Parathyroid adenoma (tissue), 2 donors: Measurements from ENCODE around the gene TAP1.
A peak's percentile ranks its signal among the peaks of the same experiment; 100 is the strongest.

Experiments used
- H2AFZ ChIP-seq: fragments of 300-600 bp; sonication (generic); one replicate; pipeline ENCODE4 v1.7.0; 2017; ENCODE audit warnings: antibody characterized with exemption, mild to moderate bottlenecking
- H3K27ac ChIP-seq: fragments of 300-600 bp; sonication (generic); one replicate; pipeline ENCODE4 v1.7.0; 2017
- H3K27me3 ChIP-seq: fragments of 300-600 bp; sonication (generic); one replicate; pipeline ENCODE4 v1.7.0; 2017; ENCODE audit warnings: low read length; ENCODE audit not compliant: control insufficient read depth, insufficient read depth
- H3K36me3 ChIP-seq: fragments of 300-600 bp; sonication (generic); one replicate; pipeline ENCODE4 v1.7.0; 2017; ENCODE audit warnings: low read length; ENCODE audit not compliant: control insufficient read depth, insufficient read depth
- H3K4me1 ChIP-seq: fragments of 300-600 bp; sonication (generic); one replicate; pipeline ENCODE4 v1.7.0; 2017; ENCODE audit warnings: control low read depth
- H3K4me2 ChIP-seq: fragments of 300-600 bp; sonication (generic); one replicate; pipeline ENCODE4 v1.7.0; 2017; ENCODE audit warnings: low read length
- H3K4me3 ChIP-seq: fragments of 300-600 bp; sonication (generic); one replicate; pipeline ENCODE4 v1.7.0; 2017; ENCODE audit warnings: low read depth, low read length
- H3K79me2 ChIP-seq: fragments of 300-600 bp; sonication (generic); one replicate; pipeline ENCODE4 v1.7.0; 2017; ENCODE audit warnings: control low read depth
- H3K9ac ChIP-seq: fragments of 300-600 bp; sonication (generic); one replicate; pipeline ENCODE4 v1.7.0; 2017; ENCODE audit warnings: mild to moderate bottlenecking
- H3K9me3 ChIP-seq: fragments of 300-600 bp; sonication (generic); one replicate; pipeline ENCODE4 v1.7.0; 2017; ENCODE audit warnings: low read length; ENCODE audit not compliant: control insufficient read depth
- TF ChIP-seq, protein P1 (sequence below): fragments of 300-600 bp; sonication (generic); IDR thresholded peaks from one replicate; pipeline ENCODE4 v1.7.0; 2017; ENCODE audit warnings: antibody characterized with exemption, mild to moderate bottlenecking
- donor health status: primary hyperparathyroidism.

The TAP1 gene

DNA sequence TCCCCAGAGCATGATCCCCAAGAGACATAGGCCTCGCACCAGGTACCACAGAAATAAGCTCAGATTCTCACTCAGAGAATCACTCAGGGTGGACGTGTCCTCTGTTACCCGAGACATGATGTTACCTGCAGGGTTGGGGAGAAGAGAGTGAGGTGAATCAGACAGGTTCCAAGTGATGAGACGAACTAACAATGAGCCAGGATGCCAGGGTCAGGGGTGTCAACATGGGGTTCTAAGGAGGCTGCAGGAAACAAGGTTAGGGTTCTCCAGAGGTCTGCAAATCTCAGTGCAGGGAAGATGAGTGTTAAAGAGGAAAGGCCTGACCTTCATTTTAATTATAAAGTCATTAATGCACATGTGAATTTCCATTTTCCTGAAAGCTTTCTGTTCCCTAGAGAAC lies 2.5 kb downstream of the TAP1 start:
- H3K4me2 ChIP-seq = no peak overlapping the region
- no peak overlapping the region for H3K4me3 ChIP-seq
- peaks cover 5% of the 10 kb centered on the region for H3K4me1 ChIP-seq
- TF ChIP-seq, protein P1, sequence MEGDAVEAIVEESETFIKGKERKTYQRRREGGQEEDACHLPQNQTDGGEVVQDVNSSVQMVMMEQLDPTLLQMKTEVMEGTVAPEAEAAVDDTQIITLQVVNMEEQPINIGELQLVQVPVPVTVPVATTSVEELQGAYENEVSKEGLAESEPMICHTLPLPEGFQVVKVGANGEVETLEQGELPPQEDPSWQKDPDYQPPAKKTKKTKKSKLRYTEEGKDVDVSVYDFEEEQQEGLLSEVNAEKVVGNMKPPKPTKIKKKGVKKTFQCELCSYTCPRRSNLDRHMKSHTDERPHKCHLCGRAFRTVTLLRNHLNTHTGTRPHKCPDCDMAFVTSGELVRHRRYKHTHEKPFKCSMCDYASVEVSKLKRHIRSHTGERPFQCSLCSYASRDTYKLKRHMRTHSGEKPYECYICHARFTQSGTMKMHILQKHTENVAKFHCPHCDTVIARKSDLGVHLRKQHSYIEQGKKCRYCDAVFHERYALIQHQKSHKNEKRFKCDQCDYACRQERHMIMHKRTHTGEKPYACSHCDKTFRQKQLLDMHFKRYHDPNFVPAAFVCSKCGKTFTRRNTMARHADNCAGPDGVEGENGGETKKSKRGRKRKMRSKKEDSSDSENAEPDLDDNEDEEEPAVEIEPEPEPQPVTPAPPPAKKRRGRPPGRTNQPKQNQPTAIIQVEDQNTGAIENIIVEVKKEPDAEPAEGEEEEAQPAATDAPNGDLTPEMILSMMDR = no peak
- H3K27me3 ChIP-seq = no peaks in the 10 kb centered on the region
- no peak overlapping the region for H3K27ac ChIP-seq
- H3K9ac ChIP-seq = no peak overlapping the region
- no peaks in the 10 kb centered on the region for H3K36me3 ChIP-seq
- no peaks in the 10 kb centered on the region for H3K79me2 ChIP-seq
- no peak overlapping the region for H2AFZ ChIP-seq
- no peaks in the 10 kb centered on the region for H3K9me3 ChIP-seq

DNA sequence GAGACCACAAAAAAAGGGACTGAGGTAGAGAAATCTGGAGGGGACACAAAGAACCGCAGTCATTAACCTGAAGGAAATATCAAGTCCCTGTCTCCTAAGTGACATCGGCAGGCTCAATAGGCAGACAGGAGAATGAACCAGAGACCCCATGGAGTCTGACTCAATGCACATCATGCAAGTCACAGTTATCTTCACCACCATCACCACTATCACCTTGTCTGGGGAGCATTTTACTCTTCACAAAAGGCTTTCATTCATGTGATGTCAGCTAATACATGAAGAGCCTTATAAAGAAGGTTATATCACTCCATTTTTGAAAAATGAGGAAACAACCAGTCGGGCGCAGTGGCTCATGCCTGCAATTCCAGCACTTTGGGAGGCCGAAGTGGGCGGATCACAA lies 4.4 kb downstream of the TAP1 start:
- Histone ChIP-seq H3K9me3 (no peaks in the 10 kb centered on the region), H3K79me2 (no peaks in the 10 kb centered on the region), H3K36me3 (no peaks in the 10 kb centered on the region), H3K4me1 (no peaks in the 10 kb centered on the region), H3K27me3 (no peaks in the 10 kb centered on the region), H3K4me2 (no peak overlapping the region), H2AFZ (no peak overlapping the region), H3K4me3 (no peak overlapping the region), H3K27ac (no peak overlapping the region), H3K9ac (no peak overlapping the region)
- TF ChIP-seq, protein P1 = no peak

DNA sequence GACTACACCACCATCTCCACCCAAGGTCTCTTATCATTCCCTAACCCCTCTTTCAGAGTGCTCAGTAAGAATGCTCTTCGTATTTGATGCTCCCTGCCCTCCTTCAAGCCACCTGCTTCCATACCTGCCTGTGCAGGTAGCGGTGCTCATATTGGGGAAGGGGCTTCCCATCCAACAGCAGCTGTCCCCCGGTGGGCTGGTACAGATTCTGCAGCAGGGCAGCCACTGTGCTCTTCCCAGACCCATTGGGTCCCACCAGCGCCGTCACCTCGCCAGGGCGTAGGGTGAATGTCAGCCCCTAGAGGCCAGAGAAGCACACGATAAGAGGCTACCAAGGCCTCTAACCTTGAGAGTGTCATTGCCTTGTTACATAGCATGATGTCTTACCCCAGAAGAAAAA lies 5.7 kb downstream of the TAP1 start:
- Histone ChIP-seq H2AFZ (no peak overlapping the region), H3K9me3 (no peaks in the 10 kb centered on the region), H3K36me3 (no peaks in the 10 kb centered on the region), H3K9ac (no peak overlapping the region), H3K4me1 (no peaks in the 10 kb centered on the region), H3K79me2 (no peaks in the 10 kb centered on the region), H3K27me3 (no peaks in the 10 kb centered on the region), H3K27ac (no peak overlapping the region), H3K4me3 (no peak overlapping the region), H3K4me2 (no peak overlapping the region)
- TF ChIP-seq, protein P1 = no peak

DNA sequence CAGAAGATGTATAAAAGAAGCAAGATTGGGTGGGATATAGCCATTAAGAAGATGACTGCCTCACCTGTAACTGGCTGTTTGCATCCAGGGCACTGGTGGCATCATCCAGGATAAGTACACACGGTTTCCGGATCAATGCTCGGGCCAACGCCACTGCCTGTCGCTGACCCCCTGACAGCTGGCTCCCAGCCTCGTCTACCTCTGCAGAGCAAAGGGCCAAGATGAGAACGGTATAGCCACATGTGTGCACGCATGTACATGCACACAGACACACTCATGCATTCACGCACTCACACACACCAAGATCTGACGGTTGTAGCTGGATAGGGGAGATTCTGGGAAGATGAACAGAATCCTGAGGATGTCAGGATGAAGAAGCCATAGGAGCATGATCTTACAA lies 6.5 kb downstream of the TAP1 start:
- no peaks in the 10 kb centered on the region for H3K9me3 ChIP-seq
- no peak overlapping the region for H3K27ac ChIP-seq
- TF ChIP-seq, protein P1 = no peak
- no peaks in the 10 kb centered on the region for H3K4me1 ChIP-seq
- no peak overlapping the region for H3K4me2 ChIP-seq
- H2AFZ ChIP-seq = no peak overlapping the region
- no peaks in the 10 kb centered on the region for H3K36me3 ChIP-seq
- no peak overlapping the region for H3K4me3 ChIP-seq
- H3K79me2 ChIP-seq = no peaks in the 10 kb centered on the region
- no peaks in the 10 kb centered on the region for H3K27me3 ChIP-seq
- no peak overlapping the region for H3K9ac ChIP-seq

DNA sequence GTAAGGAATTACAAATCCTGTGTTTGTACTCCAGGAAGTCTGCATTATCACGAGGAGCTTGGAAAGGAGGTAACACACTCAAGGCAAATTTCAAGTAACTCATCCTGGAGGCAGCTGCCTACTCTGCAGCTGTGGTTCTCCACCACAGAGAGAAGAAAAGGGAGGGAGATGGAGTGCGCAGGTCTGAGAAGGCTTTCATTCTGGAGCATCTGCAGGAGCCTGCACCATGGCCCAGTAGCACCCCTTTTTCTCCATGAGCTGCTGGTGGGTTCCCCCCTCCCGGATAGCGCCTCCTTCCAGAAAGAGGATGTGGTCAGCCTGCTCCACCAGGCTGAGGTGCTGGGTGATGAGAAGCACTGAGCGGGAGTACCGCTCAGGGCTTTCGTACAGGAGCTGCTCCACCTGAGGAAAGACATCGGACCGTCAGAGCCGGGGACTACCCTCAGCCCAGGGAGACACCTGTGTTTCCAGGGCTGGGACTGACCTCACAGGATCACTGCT lies 8.1 kb downstream of the TAP1 start:
- Histone ChIP-seq H2AFZ (no peak overlapping the region), H3K4me1 (no peaks in the 10 kb centered on the region), H3K4me2 (no peak overlapping the region), H3K9ac (no peak overlapping the region), H3K27me3 (no peaks in the 10 kb centered on the region), H3K4me3 (peak overlapping the region; percentile 87), H3K79me2 (no peaks in the 10 kb centered on the region), H3K27ac (no peak overlapping the region), H3K36me3 (no peaks in the 10 kb centered on the region), H3K9me3 (no peaks in the 10 kb centered on the region)
- TF ChIP-seq, protein P1 = no peak
